ENCODE results near the gene RAB37. TPM values are rescaled to one million over a fixed set of nuclear protein-coding genes. Genes with fewer than 3 reads are reported as not detected.
A peak's percentile ranks its signal among the peaks of the same experiment; 100 is the strongest.

Gene RAB37
- total RNA-seq, 1 experiment from 2014 or later: 2.5 TPM

- Histone ChIP-seq H3K27me3 (ENCODE audit: insufficient read depth, low read length) (no peaks in the 10 kb centered on the region), H4K5ac (ENCODE audit: insufficient read length, low read depth, low read length) (no peak overlapping the region), H2BK20ac (ENCODE audit: low read depth, low read length, poor library complexity, severe bottlenecking) (no peak overlapping the region), H4K91ac (ENCODE audit: insufficient read length, low read depth, low read length) (no peak overlapping the region), H3K9me3 (ENCODE audit: control insufficient read depth, low read depth, low read length) (no peaks in the 10 kb centered on the region), H2BK5ac (ENCODE audit: insufficient read length, low read length) (no peak overlapping the region), H3K9ac (ENCODE audit: extremely low read depth, insufficient read length, low read length) (no peak overlapping the region), H2AK5ac (ENCODE audit: insufficient read length, low read length) (no peak overlapping the region), H3T11ph (ENCODE audit: low read length) (no peak overlapping the region), H3K23me2 (ENCODE audit: insufficient read length, low read depth, low read length, poor library complexity, severe bottlenecking) (peaks cover 9% of the 10 kb centered on the region), H2BK12ac (ENCODE audit: insufficient read length, low read depth, low read length) (no peak overlapping the region), H3K23ac (ENCODE audit: insufficient read length, low read depth, low read length) (no peak overlapping the region), H3K27ac (ENCODE audit: insufficient read length, low read depth, low read length) (no peak overlapping the region), H3K79me2 (ENCODE audit: insufficient read depth, low read length) (peaks cover 10% of the 10 kb centered on the region; the same call in 1 of the 2 replicates), H3K14ac (ENCODE audit: insufficient read depth, low read length) (no peak overlapping the region), H4K8ac (replicated peaks; ENCODE audit: insufficient read length, low read depth, low read length) (no peak overlapping the region), H3K4me2 (ENCODE audit: insufficient read depth, insufficient read length, low read length) (no peak overlapping the region), H2BK15ac (ENCODE audit: low read depth, low read length) (no peak overlapping the region), H3K56ac (ENCODE audit: insufficient read length, low read depth, low read length) (no peak overlapping the region), H2BK120ac (ENCODE audit: low read depth, low read length, poor library complexity, severe bottlenecking) (no peak overlapping the region), H2AFZ (ENCODE audit: low read length) (no peak overlapping the region), H4K20me1 (ENCODE audit: control insufficient read depth, insufficient read depth, insufficient read length) (no peaks in the 10 kb centered on the region), H3K18ac (ENCODE audit: insufficient read length, low read depth, low read length) (no peak overlapping the region), H3K4ac (ENCODE audit: low read depth, low read length) (no peak overlapping the region), H3K79me1 (ENCODE audit: insufficient read depth, low read depth, low read length, poor library complexity, severe bottlenecking) (peaks cover 11% of the 10 kb centered on the region), H3K4me1 (ENCODE audit: insufficient read depth, low read length) (no peaks in the 10 kb centered on the region; the same call in 1 of the 2 replicates)
- Mint-ChIP-seq H3K9me3 (no peaks in the 10 kb centered on the region), H3K36me3 (ENCODE audit: insufficient read depth in 1 of 3, low read depth in 3 of 3) (peaks cover 12 to 24% (median 20%) of the 10 kb centered on the region in 3 experiments), H3K4me3 (peak overlapping the region in 1 of 2 experiments; percentile 54; a peak in 2 of 5 replicates), H3K4me1 (peaks cover 40 to 56% of the 10 kb centered on the region in 2 experiments), H3K27me3 (ENCODE audit: low read depth) (peaks cover 2% of the 10 kb centered on the region), H3K27ac (peak overlapping the region in 2 of 3 experiments; percentile 31 to 65; a peak in 1 of 7 replicates)
- no peak for TF ChIP-seq CTCF (conservative IDR thresholded peaks at IDR 0.05)
- no CpG with 5 or more reads among the region's 7 CpGs for WGBS (ENCODE audit: extremely low coverage, insufficient read length, low lambda C conversion rate)
- DNase-seq: no peak
Observed at GRCh38 chr17:74752822-74753401, 15.9 kb downstream of the RAB37 start.

All from H9 (cell line).